Endothelial cell of umbilical vein (primary cell): ENCODE results near the gene ADH1B.

Experiments
- EZH2 ChIP-seq: IDR thresholded peaks from 2 replicates; pipeline ENCODE4 v1.6.1; 2012; ENCODE audit warnings: borderline replicate concordance, low read depth, mild to moderate bottlenecking, moderate library complexity, low read length, inconsistent platforms; ENCODE audit not compliant: severe bottlenecking
- JUN ChIP-seq: IDR thresholded peaks from 2 replicates; pipeline ENCODE4 v1.6.1; 2011; ENCODE audit warnings: borderline replicate concordance, low read depth; ENCODE audit not compliant: insufficient read length, insufficient read depth
- MYC ChIP-seq: IDR thresholded peaks from one replicate; pipeline ENCODE4 v1.6.1; 2011; ENCODE audit warnings: mild to moderate bottlenecking, low read depth, low read length
- POLR2A ChIP-seq: IDR thresholded peaks from 2 replicates; pipeline ENCODE4 v1.6.1; 2012; ENCODE audit warnings: low read depth, mild to moderate bottlenecking, control low read depth, low read length
- POLR2AphosphoS5 ChIP-seq: IDR thresholded peaks from 2 replicates; pipeline ENCODE4 v1.6.1; 2012; ENCODE audit warnings: low read depth, mild to moderate bottlenecking, control low read depth, low read length, moderate library complexity; ENCODE audit not compliant: insufficient read depth
- TF ChIP-seq, protein P1 (sequence below): IDR thresholded peaks from 2 replicates; pipeline ENCODE4 v1.6.1; 2011; ENCODE audit not compliant: insufficient read depth, insufficient read length
- TF ChIP-seq, protein P2 (sequence below), 2 donors: IDR thresholded peaks; 1 replicate in 1 of 2; 2 replicates in 1 of 2; pipeline ENCODE4 v1.5.1; 2011; ENCODE audit warnings: low read length in 2 of 2, mild to moderate bottlenecking in 2 of 2, moderate library complexity in 2 of 2, control low read depth in 1 of 2, inconsistent platforms in 1 of 2, low read depth in 1 of 2; ENCODE audit not compliant: insufficient read depth in 1 of 2; ENCODE audit errors: extremely low read depth in 1 of 2

DNA sequence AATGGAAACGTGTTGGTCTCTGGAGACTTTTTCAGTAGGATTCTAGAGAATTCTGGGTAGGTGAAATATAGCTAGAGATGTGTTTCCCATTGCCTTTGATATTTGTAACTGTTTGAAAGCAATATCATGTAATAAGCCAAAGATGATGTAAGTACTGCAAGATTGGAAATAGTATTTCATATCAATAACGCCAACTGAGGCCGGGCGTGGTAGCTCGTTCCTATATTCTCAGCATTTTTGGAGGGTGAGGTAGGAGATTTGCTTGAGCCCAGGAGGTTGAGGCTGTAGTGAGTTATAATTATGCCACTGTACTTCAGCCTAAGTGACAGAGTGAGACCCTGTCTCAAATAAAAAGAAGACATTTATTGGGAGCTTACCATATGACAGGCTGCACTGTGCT is 39.9 kb downstream of the ADH1B start:
- TF ChIP-seq, protein P1, sequence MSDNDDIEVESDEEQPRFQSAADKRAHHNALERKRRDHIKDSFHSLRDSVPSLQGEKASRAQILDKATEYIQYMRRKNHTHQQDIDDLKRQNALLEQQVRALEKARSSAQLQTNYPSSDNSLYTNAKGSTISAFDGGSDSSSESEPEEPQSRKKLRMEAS, result no peak
- TF ChIP-seq, protein P2, sequence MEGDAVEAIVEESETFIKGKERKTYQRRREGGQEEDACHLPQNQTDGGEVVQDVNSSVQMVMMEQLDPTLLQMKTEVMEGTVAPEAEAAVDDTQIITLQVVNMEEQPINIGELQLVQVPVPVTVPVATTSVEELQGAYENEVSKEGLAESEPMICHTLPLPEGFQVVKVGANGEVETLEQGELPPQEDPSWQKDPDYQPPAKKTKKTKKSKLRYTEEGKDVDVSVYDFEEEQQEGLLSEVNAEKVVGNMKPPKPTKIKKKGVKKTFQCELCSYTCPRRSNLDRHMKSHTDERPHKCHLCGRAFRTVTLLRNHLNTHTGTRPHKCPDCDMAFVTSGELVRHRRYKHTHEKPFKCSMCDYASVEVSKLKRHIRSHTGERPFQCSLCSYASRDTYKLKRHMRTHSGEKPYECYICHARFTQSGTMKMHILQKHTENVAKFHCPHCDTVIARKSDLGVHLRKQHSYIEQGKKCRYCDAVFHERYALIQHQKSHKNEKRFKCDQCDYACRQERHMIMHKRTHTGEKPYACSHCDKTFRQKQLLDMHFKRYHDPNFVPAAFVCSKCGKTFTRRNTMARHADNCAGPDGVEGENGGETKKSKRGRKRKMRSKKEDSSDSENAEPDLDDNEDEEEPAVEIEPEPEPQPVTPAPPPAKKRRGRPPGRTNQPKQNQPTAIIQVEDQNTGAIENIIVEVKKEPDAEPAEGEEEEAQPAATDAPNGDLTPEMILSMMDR (IDR thresholded peaks at IDR 0.05; ENCODE audit: extremely low read depth in 1 of 2, insufficient read depth in 1 of 2, low read depth in 1 of 2, low read length in 2 of 2), result no peak
- TF ChIP-seq EZH2, result no peak
- no peak for TF ChIP-seq MYC
- TF ChIP-seq POLR2AphosphoS5, result no peak
- no peak for TF ChIP-seq POLR2A
- TF ChIP-seq JUN, result no peak
